HG02642 (cell line): ENCODE data around the gene GREM1.

Experiments
- ATAC-seq: cut with Tn5 transposase; IDR thresholded peaks from one replicate; pipeline ENCODE4 v1.9.1; 2021; ENCODE audit warnings: mild to moderate bottlenecking; ENCODE audit not compliant: unreplicated experiment, poor library complexity

The GREM1 gene

GRCh38 chr15:32717426-32718226 lies at the start of gene GREM1:
GREM1 (plus strand) TSS chr15:32718004; CDS start chr15:32730691, 12,687 bp downstream.
- ATAC-seq, result no peak

- no peak for ATAC-seq
These were observed 48.9 kb upstream of the GREM1 start for GRCh38 chr15:32668942-32669341.

GRCh38 chr15:32669896-32670611 lies 47.8 kb upstream of the GREM1 start:
- no peak for ATAC-seq

- ATAC-seq, result no peak
These were observed 47.2 kb upstream of the GREM1 start for GRCh38 chr15:32670623-32671022.

- no peak for ATAC-seq
These were observed 46.2 kb upstream of the GREM1 start for GRCh38 chr15:32671339-32672325.

GRCh38 chr15:32674681-32675080 lies 43.1 kb upstream of the GREM1 start:
- ATAC-seq, result no peak

GRCh38 chr15:32675466-32675865 lies 42.3 kb upstream of the GREM1 start:
- no peak for ATAC-seq

GRCh38 chr15:32676169-32676568 lies 41.6 kb upstream of the GREM1 start:
- no peak for ATAC-seq

- no peak for ATAC-seq
These were observed 40.5 kb upstream of the GREM1 start for GRCh38 chr15:32677238-32677750.

- ATAC-seq, result no peak
These were observed 38.5 kb upstream of the GREM1 start for GRCh38 chr15:32679298-32679690.

- ATAC-seq, result no peak
These were observed 35.2 kb upstream of the GREM1 start for GRCh38 chr15:32682569-32682968.

- no peak for ATAC-seq
These were observed 34.7 kb upstream of the GREM1 start for GRCh38 chr15:32682977-32683630.

- ATAC-seq, result no peak
These were observed 33.8 kb upstream of the GREM1 start for GRCh38 chr15:32683906-32684584.

- no peak for ATAC-seq
These were observed 32.2 kb upstream of the GREM1 start for GRCh38 chr15:32685576-32685975.

GRCh38 chr15:32687556-32687955 lies 30.2 kb upstream of the GREM1 start:
- ATAC-seq, result no peak

- ATAC-seq, result no peak
These were observed 29.6 kb upstream of the GREM1 start for GRCh38 chr15:32688151-32688639.

- ATAC-seq, result no peak
These were observed 26.7 kb upstream of the GREM1 start for GRCh38 chr15:32690941-32691688.

GRCh38 chr15:32691689-32692038 lies 26.1 kb upstream of the GREM1 start:
- no peak for ATAC-seq
